ENCODE data around the gene CCL4L2.

DNA sequence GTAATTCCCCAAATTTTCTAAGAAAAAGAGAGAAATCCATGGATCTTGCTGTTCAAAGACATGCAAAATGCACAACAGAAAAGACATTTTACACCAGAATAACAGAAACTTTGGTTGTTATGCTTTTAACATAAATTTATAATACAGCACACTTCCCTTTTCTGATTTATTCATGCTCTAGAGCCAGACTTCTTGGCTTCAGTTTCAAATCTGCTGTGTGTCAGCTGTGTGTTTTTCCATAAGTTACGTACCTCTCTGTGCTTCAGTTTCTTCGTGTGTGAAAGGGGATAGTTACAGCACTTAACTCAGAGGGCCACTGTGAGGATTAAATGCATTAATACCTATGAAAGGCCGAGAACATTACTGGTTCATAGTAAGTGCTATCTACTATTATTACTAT is 7.5 kb upstream of the CCL4L2 start:
- TF ChIP-seq EZH2 (IDR thresholded peaks at IDR 0.05; ENCODE audit: borderline replicate concordance, low read depth, low read length, severe bottlenecking): no peak
- TF ChIP-seq, protein P1, sequence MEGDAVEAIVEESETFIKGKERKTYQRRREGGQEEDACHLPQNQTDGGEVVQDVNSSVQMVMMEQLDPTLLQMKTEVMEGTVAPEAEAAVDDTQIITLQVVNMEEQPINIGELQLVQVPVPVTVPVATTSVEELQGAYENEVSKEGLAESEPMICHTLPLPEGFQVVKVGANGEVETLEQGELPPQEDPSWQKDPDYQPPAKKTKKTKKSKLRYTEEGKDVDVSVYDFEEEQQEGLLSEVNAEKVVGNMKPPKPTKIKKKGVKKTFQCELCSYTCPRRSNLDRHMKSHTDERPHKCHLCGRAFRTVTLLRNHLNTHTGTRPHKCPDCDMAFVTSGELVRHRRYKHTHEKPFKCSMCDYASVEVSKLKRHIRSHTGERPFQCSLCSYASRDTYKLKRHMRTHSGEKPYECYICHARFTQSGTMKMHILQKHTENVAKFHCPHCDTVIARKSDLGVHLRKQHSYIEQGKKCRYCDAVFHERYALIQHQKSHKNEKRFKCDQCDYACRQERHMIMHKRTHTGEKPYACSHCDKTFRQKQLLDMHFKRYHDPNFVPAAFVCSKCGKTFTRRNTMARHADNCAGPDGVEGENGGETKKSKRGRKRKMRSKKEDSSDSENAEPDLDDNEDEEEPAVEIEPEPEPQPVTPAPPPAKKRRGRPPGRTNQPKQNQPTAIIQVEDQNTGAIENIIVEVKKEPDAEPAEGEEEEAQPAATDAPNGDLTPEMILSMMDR (IDR thresholded peaks at IDR 0.05; ENCODE audit: borderline replicate concordance, extremely low read depth, low read length, poor library complexity, severe bottlenecking): no peak
